Measurements from ENCODE around the gene CYBC1.

DNA sequence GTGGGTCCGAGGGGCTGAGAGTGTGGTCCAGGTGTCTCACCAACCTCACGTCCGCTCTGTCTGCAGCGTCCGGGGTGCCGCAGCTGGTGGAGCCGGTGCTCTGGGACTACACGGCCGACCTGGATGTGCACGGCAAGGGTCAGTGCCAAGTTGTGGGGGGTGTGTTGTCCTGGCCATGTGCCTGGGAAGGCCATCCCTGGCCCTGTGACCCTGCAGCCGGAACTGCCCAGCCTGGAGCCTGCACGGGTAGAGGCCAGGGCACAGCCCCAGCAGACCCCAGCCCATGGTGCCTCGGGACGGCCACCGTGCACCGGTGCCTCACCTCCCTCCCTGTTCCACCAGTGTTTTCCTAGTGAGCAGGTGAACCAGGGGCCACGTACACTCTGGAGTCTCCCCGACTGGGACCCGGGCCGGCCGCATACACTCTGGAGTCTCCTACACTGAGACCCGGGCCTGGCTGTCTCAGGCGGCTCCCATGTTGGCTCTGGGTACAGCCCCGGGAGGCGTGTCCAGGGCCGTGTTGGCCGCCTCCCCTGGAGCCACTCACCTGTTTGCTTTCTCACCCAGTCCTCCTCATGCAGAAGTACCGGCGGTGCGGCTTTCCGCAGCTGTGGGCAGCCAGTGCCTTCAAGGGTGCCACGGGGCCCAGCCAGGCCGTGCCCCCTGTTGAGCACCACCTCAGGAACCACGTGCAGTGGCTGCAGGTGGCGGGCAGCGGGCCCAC lies 13.8 kb downstream of the CYBC1 start:
- TF ChIP-seq, protein P1, sequence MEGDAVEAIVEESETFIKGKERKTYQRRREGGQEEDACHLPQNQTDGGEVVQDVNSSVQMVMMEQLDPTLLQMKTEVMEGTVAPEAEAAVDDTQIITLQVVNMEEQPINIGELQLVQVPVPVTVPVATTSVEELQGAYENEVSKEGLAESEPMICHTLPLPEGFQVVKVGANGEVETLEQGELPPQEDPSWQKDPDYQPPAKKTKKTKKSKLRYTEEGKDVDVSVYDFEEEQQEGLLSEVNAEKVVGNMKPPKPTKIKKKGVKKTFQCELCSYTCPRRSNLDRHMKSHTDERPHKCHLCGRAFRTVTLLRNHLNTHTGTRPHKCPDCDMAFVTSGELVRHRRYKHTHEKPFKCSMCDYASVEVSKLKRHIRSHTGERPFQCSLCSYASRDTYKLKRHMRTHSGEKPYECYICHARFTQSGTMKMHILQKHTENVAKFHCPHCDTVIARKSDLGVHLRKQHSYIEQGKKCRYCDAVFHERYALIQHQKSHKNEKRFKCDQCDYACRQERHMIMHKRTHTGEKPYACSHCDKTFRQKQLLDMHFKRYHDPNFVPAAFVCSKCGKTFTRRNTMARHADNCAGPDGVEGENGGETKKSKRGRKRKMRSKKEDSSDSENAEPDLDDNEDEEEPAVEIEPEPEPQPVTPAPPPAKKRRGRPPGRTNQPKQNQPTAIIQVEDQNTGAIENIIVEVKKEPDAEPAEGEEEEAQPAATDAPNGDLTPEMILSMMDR (IDR thresholded peaks at IDR 0.05), result no peak
- no peak for TF ChIP-seq POLR2AphosphoS5 (IDR thresholded peaks at IDR 0.05)
- no peak for TF ChIP-seq EP300 (IDR thresholded peaks at IDR 0.05)
- no peak for TF ChIP-seq POLR2A (IDR thresholded peaks at IDR 0.05)
